GM13977 (cell line): ENCODE results near the gene FBXW4.
A peak's percentile ranks its signal among the peaks of the same experiment; 100 is the strongest.

Experiments
- DNase-seq: peaks from one replicate; pipeline ENCODE4 v3.0.0; 2012; ENCODE audit warnings: low spot score
- CTCF ChIP-seq: IDR thresholded peaks from 2 replicates; pipeline ENCODE4 v1.5.1; 2012; ENCODE audit warnings: mild to moderate bottlenecking, control low read depth; ENCODE audit not compliant: insufficient read depth; ENCODE audit errors: extremely low read depth, missing control alignments
- in situ Hi-C: fragments of 300-500 bp; cut with MboI; formaldehyde crosslinking; loops from one replicate; pipeline ENCODE4 v1.12.0; 2022; ENCODE audit warnings: low sequenced_read_pairs, low pct_unique_long_range_greater_than_20kb, mixed read lengths, inconsistent platforms; ENCODE audit not compliant: unreplicated experiment

Gene FBXW4

GRCh38 chr10:101617824-101618568 is 77.0 kb downstream of the FBXW4 start:
- in situ Hi-C loops, result no loop called here
- no peak for TF ChIP-seq CTCF
- no peak for DNase-seq

- peak; percentile 77 for DNase-seq
- in situ Hi-C loops, result no loop called here
- no peak for TF ChIP-seq CTCF
Observed at GRCh38 chr10:101617102-101617823, 77.7 kb downstream of the FBXW4 start.

- no peak for DNase-seq
- TF ChIP-seq CTCF, result no peak
- in situ Hi-C loops, result no loop called here
Observed at GRCh38 chr10:101616415-101617101, 78.4 kb downstream of the FBXW4 start.

- in situ Hi-C loops, result no loop called here
- TF ChIP-seq CTCF, result no peak
- DNase-seq, result no peak
Observed at GRCh38 chr10:101615525-101616116, 79.3 kb downstream of the FBXW4 start.

GRCh38 chr10:101614663-101615524 is 80.1 kb downstream of the FBXW4 start:
- in situ Hi-C loops, result no loop called here
- DNase-seq, result no peak
- TF ChIP-seq CTCF, result no peak
